GM18870 (cell line): ENCODE results near the gene LGR4.

ENCODE experiments used
- ATAC-seq: cut with Tn5 transposase; IDR thresholded peaks from one replicate; pipeline ENCODE4 v1.9.1; 2021; ENCODE audit warnings: moderate library complexity; ENCODE audit not compliant: unreplicated experiment

LGR4 gene

DNA sequence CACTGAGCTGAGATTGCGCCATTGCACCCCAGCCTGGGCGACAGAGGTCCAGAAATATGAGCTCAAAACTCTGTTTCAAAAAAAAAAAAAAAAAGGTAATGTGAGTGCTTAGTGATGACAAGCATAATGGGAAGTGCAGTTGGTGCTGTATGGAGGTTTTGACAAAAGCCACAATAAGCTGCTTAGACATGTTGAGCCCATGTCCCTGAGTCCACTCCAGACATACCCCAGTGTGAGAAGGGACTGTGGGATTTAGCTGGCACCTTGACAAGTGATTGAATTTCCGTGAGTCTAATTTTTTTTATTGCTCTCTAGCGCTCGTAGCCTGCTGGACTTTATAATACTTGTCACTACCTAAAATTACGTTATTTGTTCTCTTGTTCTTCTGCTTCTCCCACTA lies 15.1 kb upstream of the LGR4 start:
- ATAC-seq, result no peak

DNA sequence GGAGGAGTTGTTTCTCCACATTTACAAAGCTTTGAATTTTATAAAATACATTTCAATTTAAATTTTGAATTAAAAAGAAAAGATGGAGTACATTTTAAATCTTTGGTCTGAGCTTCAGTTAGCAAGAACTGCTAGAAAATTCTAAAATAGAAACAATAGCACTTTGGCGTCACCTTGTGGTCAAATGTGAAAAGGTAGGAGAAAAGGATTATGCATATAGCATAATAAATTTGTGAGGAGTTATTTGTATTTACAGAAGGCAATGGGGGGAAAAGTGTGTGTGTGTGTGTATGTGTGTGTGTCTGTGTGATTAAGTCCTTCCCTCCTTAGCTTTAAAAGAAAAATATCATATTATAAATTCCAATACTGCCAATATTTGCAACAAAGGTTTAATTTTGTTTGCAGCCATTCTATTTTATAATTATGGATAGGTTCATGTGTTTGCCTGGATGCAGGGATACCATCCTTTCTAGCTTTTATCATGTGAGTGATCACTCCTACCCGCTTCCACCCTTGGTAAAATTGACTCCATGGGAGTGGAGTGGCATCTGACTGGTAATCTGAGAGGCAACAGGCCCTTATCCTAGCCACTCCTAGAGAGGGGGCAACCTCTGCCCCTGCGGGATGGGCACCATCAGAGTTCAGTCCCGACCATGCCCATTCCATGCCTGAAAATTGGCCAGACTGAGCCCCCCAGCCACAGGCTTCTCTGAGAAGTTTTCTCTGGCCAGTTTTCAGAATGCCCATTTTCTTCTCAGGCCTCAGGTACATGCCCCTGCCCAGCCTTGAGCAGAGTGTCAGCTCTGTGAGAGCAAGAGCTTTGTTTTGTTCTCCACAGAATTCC lies 13.6 kb upstream of the LGR4 start:
- peak; percentile 59 for ATAC-seq

DNA sequence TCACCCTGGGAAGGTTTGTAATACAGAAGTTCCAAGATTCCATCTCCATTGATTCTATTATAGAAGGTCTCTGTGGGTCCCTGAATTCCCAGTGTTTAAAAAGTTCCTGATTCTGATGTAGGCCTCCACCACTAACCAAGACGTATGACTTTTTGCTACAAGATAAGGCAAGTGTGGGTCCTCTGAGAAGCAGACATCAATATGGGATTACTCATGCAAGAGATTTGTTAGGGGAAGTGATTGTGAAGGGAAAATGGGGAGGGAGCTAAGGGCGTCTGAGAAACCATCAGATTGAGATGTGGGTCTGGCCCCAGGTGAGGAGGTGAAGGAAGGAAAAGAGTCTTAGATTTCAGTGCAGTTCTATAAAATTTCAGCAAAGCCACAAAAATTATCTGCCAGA lies 10.2 kb upstream of the LGR4 start:
- ATAC-seq, result no peak

DNA sequence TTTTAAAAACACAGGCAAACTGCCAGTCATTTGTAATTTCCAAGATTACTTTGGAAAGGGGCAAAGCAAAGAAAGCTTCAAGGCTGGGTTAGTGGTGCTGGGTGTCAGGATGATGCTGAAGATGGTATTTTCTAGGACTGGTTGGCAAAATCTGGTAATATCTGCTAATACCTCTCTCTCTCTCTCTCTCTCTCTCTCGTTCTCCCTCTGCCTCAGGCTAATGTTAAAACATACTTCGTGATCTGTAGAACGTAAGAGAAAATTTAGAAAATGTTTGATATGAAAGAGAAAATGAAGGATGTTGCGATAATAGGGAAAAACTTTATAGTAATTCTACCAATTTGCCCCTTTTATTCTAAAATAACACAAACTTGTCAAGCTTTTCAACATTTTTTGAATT lies 9.4 kb upstream of the LGR4 start:
- no peak for ATAC-seq

DNA sequence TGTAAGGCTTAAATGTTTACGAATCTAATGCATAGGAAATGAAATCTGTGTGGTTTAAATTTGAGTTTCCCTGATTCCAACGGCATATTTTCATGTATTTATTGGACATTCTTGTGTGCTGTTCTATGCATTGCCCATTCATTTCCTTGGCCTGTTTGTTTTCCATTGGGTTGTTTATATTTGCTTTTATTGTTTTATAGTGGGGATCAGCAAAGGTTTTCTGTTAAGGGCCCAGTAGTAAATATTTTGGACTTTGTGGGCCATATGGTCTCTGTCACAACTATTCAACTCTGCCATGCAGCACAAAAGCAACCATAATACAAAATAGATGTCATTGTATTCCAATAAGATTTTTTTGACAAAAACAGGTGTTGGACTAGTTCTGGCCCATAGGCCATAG lies 5.2 kb upstream of the LGR4 start:
- ATAC-seq, result no peak

DNA sequence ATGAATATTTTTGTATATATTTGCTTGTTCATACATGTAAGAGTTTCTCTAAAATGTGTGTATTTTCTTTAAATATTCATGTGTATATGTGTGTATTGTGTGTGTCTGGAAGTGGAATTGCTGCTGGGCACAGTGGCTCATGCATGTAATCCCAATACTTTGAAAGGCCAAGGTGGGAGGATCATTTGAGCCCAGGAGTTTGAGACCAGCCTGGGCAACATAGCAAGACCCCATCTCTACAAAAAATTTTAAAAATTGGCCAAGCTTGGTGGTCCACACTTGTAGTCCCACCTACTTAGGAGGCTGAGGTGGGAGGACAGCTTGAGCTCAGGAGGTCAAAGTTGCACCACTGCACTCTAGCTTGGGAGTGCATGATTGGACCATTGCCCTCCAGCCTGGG lies 4.7 kb upstream of the LGR4 start:
- ATAC-seq, result no peak

DNA sequence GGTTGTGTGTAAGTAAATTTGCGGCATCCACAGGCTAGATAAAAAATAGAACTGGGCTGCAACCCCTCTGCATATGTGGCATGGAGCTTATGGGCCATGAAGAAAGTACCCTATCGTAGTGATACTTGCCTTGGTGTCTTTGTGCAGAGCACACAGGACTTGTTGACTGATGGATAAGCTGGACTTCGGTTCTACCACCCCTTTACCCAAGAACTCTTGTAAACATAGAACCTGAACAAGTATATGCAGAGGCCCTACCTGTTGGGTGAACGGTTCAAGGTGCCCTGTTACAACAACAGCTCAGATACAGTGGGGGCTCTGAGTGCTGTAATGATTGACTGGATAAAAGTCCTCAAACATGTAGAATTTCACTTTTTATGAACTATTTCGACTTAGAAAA lies 3.0 kb upstream of the LGR4 start:
- no peak for ATAC-seq

DNA sequence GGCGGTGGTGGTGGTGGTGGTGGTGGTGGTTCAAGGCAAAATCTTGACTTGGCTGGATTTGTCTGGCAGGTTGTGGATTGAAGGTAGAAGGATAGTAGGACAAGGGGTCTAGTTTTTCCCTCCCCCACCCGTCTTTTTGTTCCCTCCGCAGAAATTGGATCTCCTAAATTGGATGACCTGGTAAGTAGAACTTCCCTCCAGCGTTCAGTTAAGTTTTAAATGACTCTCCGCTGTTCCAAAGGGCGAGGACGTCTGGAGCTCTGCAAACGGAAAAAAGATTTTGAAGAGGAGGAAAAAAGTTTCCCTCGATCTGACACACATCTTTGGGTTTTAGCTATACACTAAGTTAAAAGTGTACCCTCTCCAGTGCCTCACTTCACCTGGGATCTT lies 422 bp upstream of the LGR4 start:
- ATAC-seq, result no peak

DNA sequence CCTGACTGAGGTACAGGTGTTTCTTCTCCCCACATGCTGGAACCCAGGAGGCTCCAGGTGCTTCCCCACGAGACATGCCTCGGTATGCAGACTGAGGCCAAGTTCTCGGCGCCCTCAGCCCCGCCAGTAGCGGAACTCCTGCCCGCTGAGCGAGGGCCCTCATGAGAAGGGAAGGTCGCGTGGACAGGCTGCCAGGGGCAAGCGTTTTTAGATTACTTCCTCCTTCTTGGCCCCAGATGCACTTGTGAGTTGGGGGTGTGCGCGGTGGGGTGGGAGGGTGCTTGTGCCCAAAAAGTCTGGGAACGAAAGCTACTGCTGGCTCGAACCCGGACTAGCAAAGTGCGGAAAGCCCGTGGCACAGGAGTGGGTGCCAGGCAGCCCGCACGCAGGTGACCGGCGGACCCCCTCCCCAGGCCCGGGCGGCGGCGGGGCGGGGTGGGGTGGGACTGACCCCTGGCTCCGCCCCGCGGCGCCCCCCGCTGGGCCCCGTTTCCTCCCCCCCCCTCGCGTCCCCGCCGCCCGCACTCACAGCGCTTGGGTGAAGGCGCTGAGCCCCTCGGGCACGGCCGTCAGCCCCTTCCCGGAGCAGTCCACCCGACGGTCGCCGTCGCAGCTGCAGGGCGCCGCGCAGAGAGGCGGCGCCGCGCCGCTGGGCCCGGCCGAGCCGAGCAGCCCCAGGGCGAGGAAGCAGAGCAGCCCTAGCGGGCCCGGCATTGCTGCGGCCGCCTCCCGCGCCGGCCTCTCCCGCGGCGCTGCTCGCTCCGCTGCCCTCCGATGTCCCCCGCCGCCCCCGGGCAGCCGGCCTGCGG lies 797 bp downstream of the LGR4 start:
- no peak for ATAC-seq

DNA sequence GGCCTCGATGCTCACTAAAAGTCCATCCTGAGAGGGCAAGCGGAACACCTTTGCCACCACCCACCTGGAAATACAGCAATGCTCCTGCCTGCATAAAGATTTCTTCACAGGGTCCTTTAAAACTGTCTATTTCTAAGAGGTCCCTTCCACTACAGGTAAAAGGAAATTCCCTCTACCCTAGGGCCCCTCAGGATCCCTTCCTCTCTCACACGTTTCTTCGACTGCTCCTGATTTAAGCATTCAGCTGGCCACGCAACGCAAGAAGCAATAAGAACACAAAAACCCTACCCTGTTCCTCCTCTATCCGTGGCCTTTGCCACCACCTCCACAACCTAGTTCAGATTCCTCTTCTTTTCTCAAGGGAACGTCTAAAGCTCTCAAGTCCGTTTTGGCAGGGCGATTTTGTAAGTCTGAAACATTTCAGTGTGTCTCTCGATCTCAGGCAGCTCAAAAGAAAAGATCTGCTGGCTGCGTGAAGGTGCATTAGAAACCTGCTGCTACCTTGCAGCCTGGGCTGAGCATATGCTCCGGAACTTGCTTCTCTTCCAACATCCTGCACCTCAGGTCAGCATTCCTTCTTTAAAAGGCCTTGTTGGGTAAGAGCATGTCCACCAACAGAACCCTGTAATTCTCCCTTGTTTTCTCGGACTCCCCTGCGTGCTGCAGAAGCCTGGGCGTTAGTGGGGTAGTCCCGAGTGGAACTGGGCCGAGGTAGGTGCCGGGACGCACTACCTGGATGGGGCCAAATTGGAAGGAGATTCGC lies 1.6 kb downstream of the LGR4 start:
- no peak for ATAC-seq

DNA sequence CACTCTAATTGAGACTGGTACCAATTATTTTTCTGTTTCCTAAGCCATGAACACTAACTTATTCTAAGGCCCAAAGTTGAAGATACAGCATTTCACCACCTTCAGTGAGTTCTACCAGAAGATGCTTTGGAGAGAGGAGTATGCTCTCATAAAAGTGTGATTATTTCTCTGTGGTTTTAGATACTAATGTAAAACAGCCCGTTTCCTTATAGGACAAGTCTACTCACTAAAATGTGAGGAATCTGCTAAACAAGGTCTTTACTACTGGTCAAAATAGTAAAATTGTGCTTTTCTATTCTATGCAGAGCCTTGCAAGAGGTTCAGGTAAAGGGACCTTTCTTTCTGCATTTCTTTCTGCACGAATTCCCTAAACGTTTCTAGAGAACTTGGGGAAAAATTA lies 2.4 kb downstream of the LGR4 start:
- no peak for ATAC-seq

DNA sequence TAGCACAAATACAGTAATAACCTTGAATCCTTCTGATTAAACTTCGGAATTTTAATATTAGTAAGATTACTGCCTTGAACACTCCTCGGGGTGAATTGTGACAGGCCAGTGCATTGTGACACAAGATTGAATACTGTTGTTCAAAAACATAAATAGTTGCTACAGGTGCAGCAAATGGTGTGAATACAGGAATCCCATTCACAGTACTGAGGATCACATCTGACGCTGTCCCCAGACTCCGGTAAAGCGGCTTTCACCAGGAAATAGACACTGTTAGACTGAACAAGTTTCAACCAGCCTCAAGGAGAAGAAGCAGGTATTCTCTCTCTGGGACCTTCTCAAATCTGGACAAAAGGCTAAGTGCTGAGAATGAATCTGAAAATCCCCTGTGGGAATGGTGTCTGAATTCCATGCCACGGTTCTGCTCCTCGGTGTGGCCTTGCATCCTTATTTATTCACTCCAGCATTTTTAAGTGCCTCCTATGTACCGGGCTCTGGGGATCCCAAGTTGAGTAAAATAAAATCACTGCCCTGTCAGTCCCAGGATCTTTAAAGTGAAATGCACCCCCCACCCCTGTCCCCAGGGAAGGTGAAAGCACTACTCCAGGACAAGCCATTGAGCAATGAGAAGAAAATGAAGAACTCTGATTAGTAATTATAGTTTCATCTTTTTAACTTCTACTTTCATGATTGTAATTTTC lies 3.4 kb downstream of the LGR4 start:
- no peak for ATAC-seq

DNA sequence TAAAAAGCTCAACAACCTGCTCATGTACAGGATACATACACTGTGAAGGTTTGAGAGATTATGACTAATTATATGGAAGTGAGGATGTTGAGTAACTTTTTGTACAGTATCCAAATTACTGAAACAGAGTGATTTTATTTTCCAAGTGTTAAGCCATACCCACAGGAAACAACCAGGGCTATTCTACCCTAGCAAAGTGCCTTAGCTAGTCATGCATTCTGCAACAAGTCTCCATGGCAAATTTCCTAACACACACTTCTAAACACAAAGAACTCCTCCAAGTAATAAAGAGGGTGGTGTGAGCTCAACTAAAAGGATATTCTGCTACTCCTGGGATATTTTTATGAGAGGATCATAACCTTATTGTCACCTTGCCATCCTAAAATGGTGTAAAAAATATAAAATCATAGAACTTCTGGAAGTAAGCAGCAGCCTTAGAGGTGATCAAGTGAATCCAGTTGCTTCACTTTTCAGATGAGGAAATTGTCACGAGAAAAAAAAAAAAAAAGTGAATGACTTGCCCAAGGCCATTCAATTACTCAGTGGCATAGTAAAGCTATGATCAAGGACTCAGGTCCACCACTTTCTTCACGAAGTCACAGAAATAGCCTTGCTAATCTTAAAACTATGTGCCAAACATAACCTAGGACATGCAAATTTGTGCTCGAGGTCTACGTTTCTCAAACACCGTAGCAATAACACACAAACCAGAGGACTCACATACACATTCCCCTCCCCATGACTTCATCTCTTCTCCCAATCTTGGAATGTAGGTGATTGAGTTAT lies 4.2 kb downstream of the LGR4 start:
- no peak for ATAC-seq

DNA sequence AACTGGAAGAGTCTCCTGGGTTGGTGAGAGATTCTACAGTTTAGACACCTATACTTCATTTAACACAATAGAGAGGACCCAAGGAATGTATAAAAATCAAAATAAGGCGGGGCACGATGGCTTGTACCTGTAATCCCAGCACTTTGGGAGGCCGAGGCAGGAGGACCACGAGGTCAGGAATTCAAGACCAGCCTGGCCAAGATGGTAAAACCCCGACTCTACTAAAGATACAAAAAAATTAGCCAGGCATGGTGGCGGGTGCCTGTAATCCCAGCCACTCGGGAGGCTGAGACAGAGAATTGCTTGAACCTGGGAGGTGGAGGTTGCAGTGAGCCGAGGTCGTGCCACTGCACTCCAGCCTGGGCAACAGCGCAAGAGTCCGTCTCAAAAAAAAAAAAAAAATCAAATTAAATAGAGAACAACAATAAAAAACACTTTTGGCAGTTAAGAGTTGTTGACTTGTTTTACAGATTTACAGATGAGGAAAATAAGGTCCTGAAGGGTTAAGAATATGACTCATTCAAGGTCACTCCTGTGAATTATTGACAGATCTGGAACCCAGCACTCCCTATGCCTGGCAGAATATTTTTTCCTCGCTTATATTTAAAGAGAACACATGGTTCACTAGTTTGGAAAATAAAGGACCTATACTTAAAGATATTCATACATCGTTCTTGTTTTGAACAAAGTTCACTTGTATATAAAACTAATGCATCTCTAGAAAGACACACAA lies 5.2 kb downstream of the LGR4 start:
- no peak for ATAC-seq

DNA sequence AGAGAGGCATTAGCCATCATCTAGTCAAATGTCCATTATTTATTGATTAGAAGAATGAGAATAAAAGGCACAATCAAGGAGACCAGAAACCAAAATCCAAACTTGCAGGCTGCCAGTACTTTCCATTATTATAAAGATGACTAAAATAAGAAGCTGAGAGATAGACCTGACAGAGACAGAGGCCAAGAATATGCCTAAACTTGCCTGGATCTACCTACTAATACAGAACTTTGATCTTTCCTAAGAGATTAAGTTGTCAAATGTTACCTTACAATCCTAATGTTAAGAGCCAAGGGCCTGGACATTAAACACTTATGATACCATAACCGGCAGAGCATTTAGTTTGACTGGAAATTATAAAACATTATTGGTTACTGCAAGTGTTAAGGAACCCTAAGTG lies 6.2 kb downstream of the LGR4 start:
- no peak for ATAC-seq

DNA sequence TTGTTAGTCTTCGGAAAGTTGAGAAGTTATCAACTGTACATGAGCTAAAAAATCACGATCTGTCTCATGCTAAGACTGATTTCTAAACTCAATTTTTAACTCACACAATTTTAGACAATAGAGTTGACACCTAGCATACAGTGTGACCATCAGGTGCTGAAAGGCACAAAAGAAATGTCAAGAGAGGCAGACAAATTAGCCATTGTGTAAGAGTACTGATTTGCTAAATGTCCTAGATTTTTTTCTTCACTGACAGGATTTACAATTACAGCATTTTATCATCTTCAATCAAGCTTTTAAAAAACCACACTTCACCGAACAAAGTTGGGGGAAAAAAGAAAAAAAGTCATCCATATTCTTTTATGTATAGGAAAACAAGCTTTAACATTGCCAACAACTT lies 7.0 kb downstream of the LGR4 start:
- no peak for ATAC-seq

DNA sequence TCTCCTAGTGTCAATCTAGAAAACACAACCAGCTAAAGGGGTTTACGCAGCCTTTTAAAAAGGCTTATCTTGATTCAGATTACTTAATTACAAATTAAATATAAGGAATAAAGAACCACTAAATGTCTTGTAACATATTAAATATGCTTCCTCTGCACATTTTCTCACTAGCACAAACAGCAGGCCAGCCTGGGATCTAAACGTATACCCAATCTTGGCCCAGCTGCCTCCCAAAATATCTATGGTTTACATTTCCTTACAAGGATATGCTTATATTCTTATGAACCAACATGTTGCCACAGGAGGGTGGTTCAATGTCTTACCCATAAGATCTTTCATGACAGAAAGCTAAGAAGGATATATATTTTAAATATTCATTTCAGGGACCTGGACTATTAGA lies 7.7 kb downstream of the LGR4 start:
- no peak for ATAC-seq

DNA sequence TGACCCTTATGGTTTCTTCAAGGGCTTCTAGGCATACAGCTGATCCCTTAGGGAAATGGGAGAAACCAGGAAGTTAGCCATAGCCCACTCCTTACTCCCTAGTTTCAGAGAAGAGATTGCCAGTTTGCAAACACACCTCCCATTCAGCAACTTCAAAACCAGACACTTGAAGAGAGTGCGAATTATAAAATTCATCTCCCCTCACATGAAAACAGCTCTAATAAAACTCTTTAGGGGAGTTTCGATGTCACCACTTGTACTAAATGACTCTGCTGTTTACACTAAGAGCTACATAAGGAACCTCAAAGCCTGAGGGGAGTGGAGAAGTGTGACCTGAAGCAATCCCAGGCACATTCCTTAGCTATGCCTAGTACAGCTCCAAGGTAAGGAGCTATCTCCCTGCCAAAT lies 8.3 kb downstream of the LGR4 start:
- ATAC-seq, result no peak

DNA sequence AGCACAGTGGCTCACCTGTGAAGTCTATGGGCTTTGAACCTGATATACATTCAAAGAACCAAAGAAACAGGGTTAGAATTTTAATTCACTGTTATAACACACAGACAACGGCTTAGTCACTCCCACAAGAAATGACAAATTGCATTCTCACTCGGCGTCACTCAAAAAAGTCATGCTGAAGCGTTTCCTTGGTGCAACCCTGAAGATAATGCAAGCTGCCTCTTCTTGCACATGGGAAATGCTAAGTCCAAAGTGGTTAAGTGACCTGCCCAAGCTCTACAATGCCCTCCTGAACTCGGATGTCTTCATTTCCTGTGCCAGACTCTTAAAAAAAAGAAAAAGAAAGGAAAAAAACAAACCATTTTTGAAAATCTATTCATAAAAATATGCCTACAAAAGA lies 10.0 kb downstream of the LGR4 start:
- ATAC-seq, result no peak
